Measurements from ENCODE around the gene PHC3. TPM values are rescaled to one million over a fixed set of nuclear protein-coding genes. Genes with fewer than 3 reads are reported as not detected.
A peak's percentile ranks its signal among the peaks of the same experiment; 100 is the strongest.
"Not testable (repeated sequence)": the region's sequence is repeated elsewhere in the genome, so short reads cannot be mapped to it uniquely, and the experiment has no call there.

The PHC3 gene
- total RNA-seq, 1 donor: 65.6 TPM

- peak within 1 kb of the TSS; percentile 91 for H3K4me3 ChIP-seq (ENCODE audit: low read depth, low read length)
- DNase-seq (ENCODE audit: low read depth): peak; percentile 98
- no peak for TF ChIP-seq CTCF (IDR thresholded peaks at IDR 0.05; ENCODE audit: insufficient read depth, low read length)
These were observed 40.6 kb upstream of the PHC3 start, which contains the start of gene PRKCI for GRCh38 chr3:170221924-170222646. PRKCI (plus strand) TSS chr3:170222424; CDS start chr3:170222670, 246 bp downstream.

- no peak for TF ChIP-seq CTCF (IDR thresholded peaks at IDR 0.05; ENCODE audit: insufficient read depth, low read length)
- peak; percentile 9 for DNase-seq (ENCODE audit: low read depth)
- no peak overlapping the region for H3K4me3 ChIP-seq (ENCODE audit: low read depth, low read length)
These were observed 39.3 kb upstream of the PHC3 start for GRCh38 chr3:170220871-170221270.

GRCh38 chr3:170219850-170220249, 38.3 kb upstream of the PHC3 start:
- no peak for DNase-seq (ENCODE audit: low read depth)
- TF ChIP-seq CTCF (IDR thresholded peaks at IDR 0.05; ENCODE audit: insufficient read depth, low read length): no peak
- no peak overlapping the region for H3K4me3 ChIP-seq (ENCODE audit: low read depth, low read length)

GRCh38 chr3:170211668-170212067, 30.1 kb upstream of the PHC3 start:
- DNase-seq (ENCODE audit: low read depth): no peak
- TF ChIP-seq CTCF (IDR thresholded peaks at IDR 0.05; ENCODE audit: insufficient read depth, low read length): no peak
- H3K4me3 ChIP-seq (ENCODE audit: low read depth, low read length): no peak overlapping the region

GRCh38 chr3:170207717-170208116, 26.2 kb upstream of the PHC3 start:
- H3K4me3 ChIP-seq (ENCODE audit: low read depth, low read length): no peak overlapping the region
- no peak for TF ChIP-seq CTCF (IDR thresholded peaks at IDR 0.05; ENCODE audit: insufficient read depth, low read length)
- DNase-seq (ENCODE audit: low read depth): no peak

GRCh38 chr3:170206164-170206762, 24.7 kb upstream of the PHC3 start:
- not testable (repeated sequence) for H3K4me3 ChIP-seq (ENCODE audit: low read depth, low read length); DNase-seq (ENCODE audit: low read depth)

- peak; percentile 45 for DNase-seq (ENCODE audit: low read depth)
These were observed 23.8 kb upstream of the PHC3 start for GRCh38 chr3:170205302-170205701.

More at GRCh38 chr3:170205302-170205701, 23.8 kb upstream of the PHC3 start:
- no peak overlapping the region for H3K4me3 ChIP-seq (ENCODE audit: low read depth, low read length)
- TF ChIP-seq CTCF (IDR thresholded peaks at IDR 0.05; ENCODE audit: insufficient read depth, low read length): no peak
